Endodermal cell (in vitro differentiated cells): ENCODE measurements around the gene TIMD4. TPM values are rescaled to one million over a fixed set of nuclear protein-coding genes. Genes with fewer than 3 reads are reported as not detected.

Experiments
- DNase-seq: peaks from one replicate; pipeline ENCODE4 v3.0.0-alpha.2; 2017
- H3K27ac ChIP-seq: 2 replicates; pipeline ENCODE4 v1.5.1; 2013; ENCODE audit warnings: mild to moderate bottlenecking, low read depth, low read length, moderate library complexity
- H3K27me3 ChIP-seq: 2 replicates; pipeline ENCODE4 v1.6.1; 2013; ENCODE audit warnings: mild to moderate bottlenecking, low read length, moderate library complexity; ENCODE audit not compliant: insufficient read depth, control insufficient read depth, poor library complexity, severe bottlenecking
- H3K36me3 ChIP-seq: 2 replicates; pipeline ENCODE4 v1.7.0; 2013; ENCODE audit warnings: mild to moderate bottlenecking, low read length, moderate library complexity; ENCODE audit not compliant: control insufficient read depth, insufficient read depth
- H3K4me1 ChIP-seq: one replicate; pipeline ENCODE4 v1.7.0; 2013; ENCODE audit warnings: low read length; ENCODE audit not compliant: control insufficient read depth, insufficient read depth
- H3K4me3 ChIP-seq: 2 replicates; pipeline ENCODE4 v1.5.1; 2013; ENCODE audit warnings: mild to moderate bottlenecking, low read length, moderate library complexity
- H3K9ac ChIP-seq: 2 replicates; pipeline ENCODE4 v1.6.1; 2013; ENCODE audit warnings: mild to moderate bottlenecking, low read length, moderate library complexity; ENCODE audit not compliant: poor library complexity, severe bottlenecking; ENCODE audit errors: extremely low read depth
- H3K9me3 ChIP-seq: 2 replicates; pipeline ENCODE4 v1.6.1; 2013; ENCODE audit warnings: mild to moderate bottlenecking, low read length, moderate library complexity; ENCODE audit not compliant: control insufficient read depth
- H3K27ac Mint-ChIP-seq: 2 replicates; pipeline ENCODE4 v1.8.0; 2020; ENCODE audit warnings: mixed read lengths
- H3K27me3 Mint-ChIP-seq: 2 replicates; pipeline ENCODE4 v1.8.0; 2021; ENCODE audit warnings: mild to moderate bottlenecking, mixed read lengths; ENCODE audit not compliant: insufficient read depth
- H3K36me3 Mint-ChIP-seq: 2 replicates; pipeline ENCODE4 v1.8.0; 2020; ENCODE audit warnings: low read depth, mixed read lengths
- H3K4me1 Mint-ChIP-seq: 2 replicates; pipeline ENCODE4 v1.8.0; 2020; ENCODE audit warnings: mixed read lengths
- H3K4me3 Mint-ChIP-seq: 2 replicates; pipeline ENCODE4 v1.8.0; 2020; ENCODE audit warnings: mild to moderate bottlenecking, moderate library complexity, mixed read lengths
- H3K9me3 Mint-ChIP-seq: 2 replicates; pipeline ENCODE4 v1.8.0; 2020; ENCODE audit warnings: mild to moderate bottlenecking, mixed read lengths
- CTCF ChIP-seq: fragments of 200-600 bp; sonication (generic); conservative IDR thresholded peaks from 2 replicates; pipeline ENCODE4 v1.5.0; 2021; ENCODE audit warnings: antibody characterized with exemption, mild to moderate bottlenecking
- WGBS, 2 experiments: methylation state at CpG; one replicate each; pipeline versions ENCODE4 v1.1.5 to v1.1.7; 2013; ENCODE audit warnings: missing lambda C conversion rate in 2 of 2, mixed read lengths in 1 of 2; ENCODE audit not compliant: insufficient coverage in 1 of 2, insufficient read length in 1 of 2; 5-methylcytosine and 5-hydroxymethylcytosine counted together
- total RNA-seq, 2 donors: library from RNA; stranded (reverse); fragmentation: NEBNext Ultra II Directional in 1 of 2; extraction: Animal tissue kit (Norgen Biotek cat#: 25700) in 1 of 2; gene quantifications; 2 replicates in 1 of 2; 3 replicates in 1 of 2; pipeline ENCODE4 v1.2.1, GENCODE V29; 2021

The TIMD4 gene
- total RNA-seq, 2 donors from 2014 or later, result not detected

DNA sequence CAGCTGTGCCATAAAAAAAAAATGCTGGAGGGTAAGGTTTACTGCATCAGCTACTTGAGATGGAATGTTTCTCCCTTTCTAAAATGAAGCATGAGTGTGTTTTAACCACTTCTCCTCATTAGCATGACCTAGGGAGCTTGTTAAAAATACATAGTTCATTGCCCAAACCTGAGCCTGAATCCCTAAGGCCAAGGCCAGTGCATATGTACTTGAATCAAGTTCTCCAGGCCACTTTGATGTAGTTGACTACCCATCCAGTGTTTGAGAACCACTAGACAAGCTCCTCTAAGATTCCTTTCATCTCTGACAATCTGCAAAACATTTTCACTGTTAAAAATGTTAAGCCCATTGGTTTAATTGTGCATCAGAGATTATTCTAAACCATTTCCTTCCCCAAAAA lies 6.7 kb downstream of the TIMD4 start:
- no peak overlapping the region for H3K27ac Mint-ChIP-seq
- no peaks in the 10 kb centered on the region for H3K9me3 Mint-ChIP-seq
- no peaks in the 10 kb centered on the region for H3K4me1 ChIP-seq
- H3K27me3 Mint-ChIP-seq, result no peaks in the 10 kb centered on the region
- H3K4me3 Mint-ChIP-seq, result no peak overlapping the region
- no peaks in the 10 kb centered on the region for H3K36me3 Mint-ChIP-seq
- H3K4me3 ChIP-seq, result no peak overlapping the region
- no peaks in the 10 kb centered on the region for H3K9me3 ChIP-seq
- DNase-seq, result no peak
- no peaks in the 10 kb centered on the region for H3K36me3 ChIP-seq
- TF ChIP-seq CTCF, result no peak
- peaks cover 6% of the 10 kb centered on the region for H3K4me1 Mint-ChIP-seq
- no peak overlapping the region for H3K27ac ChIP-seq
- H3K9ac ChIP-seq, result no peak overlapping the region
- H3K27me3 ChIP-seq, result no peaks in the 10 kb centered on the region

DNA sequence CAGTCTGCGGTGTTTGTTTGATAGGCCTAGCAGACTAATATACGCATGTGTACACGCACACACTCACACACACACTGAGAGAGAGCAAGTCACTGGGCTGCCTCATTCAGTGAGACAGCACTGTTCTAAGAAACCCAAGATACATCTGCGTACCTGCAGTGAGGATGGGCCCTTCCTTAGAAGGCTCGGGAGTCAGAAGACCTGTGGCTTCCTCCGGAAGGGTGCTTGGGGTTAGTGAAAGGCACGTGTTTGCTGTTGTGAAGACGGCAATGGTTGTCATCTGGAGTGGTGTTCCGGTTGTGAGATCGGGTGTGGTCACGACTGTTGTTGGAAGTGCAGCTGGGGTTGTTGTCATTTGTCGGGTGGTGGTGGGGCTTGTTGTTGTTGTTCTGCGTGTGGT lies 11.7 kb downstream of the TIMD4 start:
- Histone ChIP-seq H3K9me3 (no peaks in the 10 kb centered on the region), H3K4me1 (no peaks in the 10 kb centered on the region), H3K9ac (no peak overlapping the region), H3K27ac (no peak overlapping the region), H3K27me3 (no peaks in the 10 kb centered on the region), H3K4me3 (no peak overlapping the region), H3K36me3 (no peaks in the 10 kb centered on the region)
- Mint-ChIP-seq H3K27ac (no peak overlapping the region), H3K9me3 (no peaks in the 10 kb centered on the region), H3K27me3 (no peaks in the 10 kb centered on the region), H3K4me3 (no peak overlapping the region), H3K36me3 (no peaks in the 10 kb centered on the region), H3K4me1 (peaks cover 1% of the 10 kb centered on the region)
- no peak for TF ChIP-seq CTCF
- 92 to 100% methylated on average over 5 to 13 of the region's 13 CpGs for WGBS, 2 experiments
- no peak for DNase-seq

GRCh38 chr5:156950716-156951115 lies 12.3 kb downstream of the TIMD4 start:
- H3K27ac Mint-ChIP-seq, result no peak overlapping the region
- Histone ChIP-seq H3K36me3 (no peaks in the 10 kb centered on the region), H3K4me1 (no peaks in the 10 kb centered on the region), H3K4me3 (no peak overlapping the region), H3K9me3 (no peaks in the 10 kb centered on the region), H3K9ac (no peak overlapping the region), H3K27me3 (no peaks in the 10 kb centered on the region), H3K27ac (no peak overlapping the region)
- peaks cover 1% of the 10 kb centered on the region for H3K4me1 Mint-ChIP-seq
- DNase-seq, result no peak
- H3K36me3 Mint-ChIP-seq, result no peaks in the 10 kb centered on the region
- no peak for TF ChIP-seq CTCF
- no peaks in the 10 kb centered on the region for H3K27me3 Mint-ChIP-seq
- WGBS, 2 experiments, result 67 to 86% methylated on average over 1 to 2 of the region's 3 CpGs
- no peaks in the 10 kb centered on the region for H3K9me3 Mint-ChIP-seq
- H3K4me3 Mint-ChIP-seq, result no peak overlapping the region
